Calu3 (cell line): ENCODE data around the gene PIRT. TPM values are rescaled to one million over a fixed set of nuclear protein-coding genes. Genes with fewer than 3 reads are reported as not detected.

ENCODE experiments used
- Bru-seq: library from RNA; stranded (reverse); fragments of 400-500 nt; gene quantifications from one replicate; lab custom pipeline; 2021; lab: Mats Ljungman, UMichigan
- BruChase-seq, 2 experiments: library from RNA; stranded (reverse); fragments of 400-500 nt; gene quantifications; one replicate each; lab custom pipeline; 2021; lab: Mats Ljungman, UMichigan
- BruUV-seq: library from RNA; stranded (reverse); fragments of 400-500 nt; replicated peaks from 2 replicates; lab custom pipeline; 2021; lab: Mats Ljungman, UMichigan
- CTCF ChIA-PET: fragments of 300-600 bp; sonication (Branson Sonifier 250); formaldehyde crosslinking; loops from one replicate; lab custom pipeline; 2022; ENCODE audit warnings: antibody characterized with exemption; lab: Charles Lee
- DNase-seq: peaks from one replicate; pipeline ENCODE4 v3.0.0; 2022
- H3K27ac Mint-ChIP-seq: one replicate; pipeline ENCODE4 v1.8.0; 2022; ENCODE audit warnings: mixed read lengths; ENCODE audit not compliant: unreplicated experiment
- H3K27me3 Mint-ChIP-seq: one replicate; pipeline ENCODE4 v1.8.0; 2022; ENCODE audit warnings: mixed read lengths; ENCODE audit not compliant: unreplicated experiment
- H3K36me3 Mint-ChIP-seq: one replicate; pipeline ENCODE4 v1.8.0; 2022; ENCODE audit warnings: mild to moderate bottlenecking, moderate library complexity, mixed read lengths; ENCODE audit not compliant: insufficient read depth, unreplicated experiment
- H3K4me1 Mint-ChIP-seq: one replicate; pipeline ENCODE4 v1.8.0; 2022; ENCODE audit warnings: mild to moderate bottlenecking, low read depth, mixed read lengths; ENCODE audit not compliant: unreplicated experiment
- H3K4me3 Mint-ChIP-seq: one replicate; pipeline ENCODE4 v1.8.0; 2022; ENCODE audit warnings: mild to moderate bottlenecking, low read depth, moderate library complexity, mixed read lengths; ENCODE audit not compliant: unreplicated experiment
- H3K9me3 Mint-ChIP-seq: one replicate; pipeline ENCODE4 v1.8.0; 2022; ENCODE audit warnings: low read depth, mixed read lengths; ENCODE audit not compliant: unreplicated experiment
- CTCF ChIP-seq: fragments of 200-600 bp; IDR thresholded peaks from one replicate; pipeline ENCODE4 v1.8.0; 2022; ENCODE audit warnings: antibody characterized with exemption; ENCODE audit not compliant: unreplicated experiment
- intact Hi-C: fragments of 100-400 bp; cut with micrococcal nuclease; formaldehyde crosslinking; loops from one replicate; pipeline ENCODE4 v1.10.0; 2022; ENCODE audit not compliant: unreplicated experiment
- long read RNA-seq: library from polyadenylated mRNA; stranded (forward); transcript quantifications from one replicate; pipeline ENCODE4 v2.0.0, GENCODE V29; 2022
- total RNA-seq: library from RNA; stranded (reverse); gene quantifications from 2 replicates; pipeline ENCODE4 v1.2.3, GENCODE V29; 2022

Gene PIRT
- not detected in 2 replicates for total RNA-seq
- Bru-seq, nascent RNA: not detected
- BruChase-seq, experiment 1, labeled RNA remaining after a 6-hour chase: not detected
- BruChase-seq, experiment 2, labeled RNA remaining after a 2-hour chase: not detected
- long read RNA-seq: 0 reads

DNA sequence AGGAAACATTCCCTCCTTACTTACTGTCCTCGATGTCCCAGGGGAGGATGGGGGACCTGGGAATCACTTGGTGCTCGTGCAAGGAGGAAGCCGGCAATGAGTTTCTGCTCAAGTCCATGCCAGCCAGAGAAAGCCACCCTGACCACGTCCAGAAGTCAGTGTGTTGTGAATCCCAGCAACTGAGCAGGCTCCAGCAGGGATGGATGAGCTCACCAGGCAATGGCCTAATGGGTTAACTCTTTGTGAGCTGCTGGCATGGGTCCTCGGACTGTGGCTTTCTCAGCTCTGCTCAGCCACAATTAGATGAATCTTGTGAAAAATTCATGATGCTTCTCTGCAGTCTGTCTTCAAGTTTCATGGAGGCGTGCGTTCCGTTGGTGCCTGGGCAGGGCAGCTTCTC lies at the start of gene PIRT:
Gene PIRT, minus strand, starts transcription at position 167 of the 400 bp plus-strand sequence. CDS start 12,442 bp downstream, outside the sequence.
- H3K27ac Mint-ChIP-seq: no peak within 1 kb of the TSS
- H3K36me3 Mint-ChIP-seq: no peaks in the 10 kb centered on the region
- DNase-seq: no peak
- CTCF ChIA-PET: no interaction called here
- no peaks in the 10 kb centered on the region for H3K27me3 Mint-ChIP-seq
- no peak within 1 kb of the TSS for H3K4me3 Mint-ChIP-seq
- intact Hi-C loops: no loop called here
- no peaks in the 10 kb centered on the region for H3K9me3 Mint-ChIP-seq
- no TSS peak for BruUV-seq
- no peaks in the 10 kb centered on the region for H3K4me1 Mint-ChIP-seq
- no peak for TF ChIP-seq CTCF

DNA sequence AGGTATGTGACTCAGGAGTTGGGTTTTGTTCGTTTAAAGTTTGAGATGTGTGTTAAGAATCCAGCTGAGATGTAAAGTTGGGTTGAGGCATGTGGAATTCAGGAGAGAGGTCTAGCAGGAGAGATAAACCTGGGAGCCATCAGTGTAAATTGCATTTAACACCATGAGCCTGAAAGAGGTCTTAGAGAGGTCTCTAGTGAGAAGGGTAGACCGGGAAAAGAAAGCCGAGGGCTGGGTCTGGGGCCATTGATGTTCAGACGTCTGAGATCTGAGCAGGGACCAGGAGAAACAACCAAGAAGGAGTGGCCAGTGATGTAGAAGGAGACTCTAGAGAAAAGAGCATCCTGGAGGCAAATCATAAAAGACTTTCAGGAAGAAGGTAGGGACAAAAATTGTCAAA lies 44.1 kb upstream of the PIRT start:
- no peaks in the 10 kb centered on the region for H3K36me3 Mint-ChIP-seq
- H3K27me3 Mint-ChIP-seq: peaks cover 13% of the 10 kb centered on the region
- intact Hi-C loops: no loop called here
- CTCF ChIA-PET: no interaction called here
- H3K4me1 Mint-ChIP-seq: no peaks in the 10 kb centered on the region
- H3K4me3 Mint-ChIP-seq: no peak overlapping the region
- no peak for TF ChIP-seq CTCF
- no peak for DNase-seq
- BruUV-seq: no TSS peak
- H3K9me3 Mint-ChIP-seq: no peaks in the 10 kb centered on the region
- no peak overlapping the region for H3K27ac Mint-ChIP-seq

- Mint-ChIP-seq H3K9me3 (no peaks in the 10 kb centered on the region), H3K4me1 (no peaks in the 10 kb centered on the region), H3K4me3 (no peak overlapping the region), H3K36me3 (no peaks in the 10 kb centered on the region), H3K27ac (no peak overlapping the region), H3K27me3 (peaks cover 16% of the 10 kb centered on the region)
- CTCF ChIA-PET: no interaction called here
- intact Hi-C loops: loop anchor here (2.0 to 5.0 kb wide), 3 partner anchors 265 to 1108 kb away; no protein-coding TSS in a partner anchor
- TF ChIP-seq CTCF: no peak
- no TSS peak for BruUV-seq
- peak; percentile 4 for DNase-seq
These were observed 41.4 kb upstream of the PIRT start for GRCh38 chr17:10879190-10879836.

GRCh38 chr17:10875984-10876555 lies 38.2 kb upstream of the PIRT start:
- no peak overlapping the region for H3K4me3 Mint-ChIP-seq
- no peaks in the 10 kb centered on the region for H3K4me1 Mint-ChIP-seq
- peak; percentile 46 for DNase-seq
- TF ChIP-seq CTCF: peak; percentile 57
- BruUV-seq: no TSS peak
- H3K9me3 Mint-ChIP-seq: no peaks in the 10 kb centered on the region
- H3K27ac Mint-ChIP-seq: no peak overlapping the region
- no peaks in the 10 kb centered on the region for H3K36me3 Mint-ChIP-seq
- H3K27me3 Mint-ChIP-seq: peaks cover 16% of the 10 kb centered on the region
- intact Hi-C loops: loop anchor here (5.0 kb wide), 1 partner anchor 1111 kb away; no protein-coding TSS in a partner anchor
- CTCF ChIA-PET: interaction anchor here (0.5 to 1.7 kb wide), 7 partner anchors 31 to 1112 kb away, joined by 3 to 8 read pairs (median 5); no protein-coding TSS in a partner anchor
